ENCODE measurements around the gene WIPF1.

Gene WIPF1

GRCh38 chr2:174535757-174536703 is 61.6 kb downstream of the WIPF1 start:
- no peak for DNase-seq (ENCODE audit: low spot score)

- no peak for DNase-seq (ENCODE audit: low spot score)
Measured at GRCh38 chr2:174535083-174535482, 62.5 kb downstream of the WIPF1 start.

GRCh38 chr2:174529916-174530315 is 67.7 kb downstream of the WIPF1 start:
- no peak for DNase-seq (ENCODE audit: low spot score)

GRCh38 chr2:174527959-174528358 is 69.6 kb downstream of the WIPF1 start:
- DNase-seq (ENCODE audit: low spot score), result no peak

GRCh38 chr2:174527101-174527721 is 70.4 kb downstream of the WIPF1 start:
- no peak for DNase-seq (ENCODE audit: low spot score)

GRCh38 chr2:174524527-174524926 is 73.1 kb downstream of the WIPF1 start:
- DNase-seq (ENCODE audit: low spot score), result no peak

- no peak for DNase-seq (ENCODE audit: low spot score)
Measured at GRCh38 chr2:174522553-174522952, 75.1 kb downstream of the WIPF1 start.

- no peak for DNase-seq (ENCODE audit: low spot score)
Measured at GRCh38 chr2:174518395-174518794, 79.2 kb downstream of the WIPF1 start.

- DNase-seq (ENCODE audit: low spot score), result no peak
Measured at GRCh38 chr2:174516501-174517378, 80.9 kb downstream of the WIPF1 start.

- no peak for DNase-seq (ENCODE audit: low spot score)
Measured at GRCh38 chr2:174512345-174512744, 85.3 kb downstream of the WIPF1 start.

GRCh38 chr2:174511580-174512260 is 85.9 kb downstream of the WIPF1 start:
- no peak for DNase-seq (ENCODE audit: low spot score)

GRCh38 chr2:174510583-174511189 is 86.9 kb downstream of the WIPF1 start:
- no peak for DNase-seq (ENCODE audit: low spot score)
